Stimulated activated CD4-positive, alpha-beta T cell treated with anti-CD3 and anti-CD28 coated beads, Interleukin-15, amount 100 ng/mL, for 24 hours (primary cell): ENCODE results near the gene NDC1.
A peak's percentile ranks its signal among the peaks of the same experiment; 100 is the strongest.
"Not testable (repeated sequence)": the region's sequence is repeated elsewhere in the genome, so short reads cannot be mapped to it uniquely, and the experiment has no call there.

Source experiments
- DNase-seq: peaks from one replicate; pipeline ENCODE4 v3.0.0-alpha.2; 2020

Gene NDC1

DNA sequence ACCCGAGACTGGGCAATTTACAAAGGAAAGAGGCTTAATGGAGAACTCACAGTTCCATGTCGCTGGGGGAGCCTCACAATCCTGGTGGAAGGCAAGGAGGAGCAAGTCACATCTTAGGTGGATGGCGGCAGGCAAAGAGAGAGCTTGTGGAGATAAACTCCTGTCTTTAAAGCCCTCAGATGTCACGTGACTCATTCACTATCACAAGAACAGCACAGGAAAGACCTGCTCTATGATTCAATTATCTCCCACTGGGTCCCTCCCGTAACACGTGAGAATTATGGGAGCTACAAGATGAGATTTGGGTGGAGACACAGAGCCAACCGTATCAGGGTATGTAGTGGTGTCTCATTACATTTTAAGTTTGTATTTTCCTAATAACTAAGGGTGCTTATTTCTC is 77.6 kb downstream of the NDC1 start:
- DNase-seq = not testable (repeated sequence)

DNA sequence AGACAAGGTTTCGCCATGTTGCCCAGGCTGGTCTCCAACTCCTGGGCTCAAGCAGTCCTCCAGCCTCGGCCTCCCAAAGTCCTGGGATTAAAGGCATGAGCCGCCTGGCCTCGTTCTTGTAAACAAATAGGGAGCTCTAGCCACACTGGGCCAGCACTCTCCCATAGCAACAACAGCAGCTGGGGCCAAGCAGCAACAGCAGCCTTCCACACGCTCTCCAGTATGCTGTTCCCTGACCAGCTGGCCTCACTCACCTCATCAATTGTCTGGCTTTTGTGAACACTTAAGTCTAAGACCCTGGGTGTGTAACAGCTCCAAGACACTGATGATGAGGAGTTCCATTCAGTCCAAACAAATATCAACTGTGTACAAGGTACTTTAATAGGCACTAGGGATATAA is 82.2 kb downstream of the NDC1 start:
- no peak for DNase-seq

DNA sequence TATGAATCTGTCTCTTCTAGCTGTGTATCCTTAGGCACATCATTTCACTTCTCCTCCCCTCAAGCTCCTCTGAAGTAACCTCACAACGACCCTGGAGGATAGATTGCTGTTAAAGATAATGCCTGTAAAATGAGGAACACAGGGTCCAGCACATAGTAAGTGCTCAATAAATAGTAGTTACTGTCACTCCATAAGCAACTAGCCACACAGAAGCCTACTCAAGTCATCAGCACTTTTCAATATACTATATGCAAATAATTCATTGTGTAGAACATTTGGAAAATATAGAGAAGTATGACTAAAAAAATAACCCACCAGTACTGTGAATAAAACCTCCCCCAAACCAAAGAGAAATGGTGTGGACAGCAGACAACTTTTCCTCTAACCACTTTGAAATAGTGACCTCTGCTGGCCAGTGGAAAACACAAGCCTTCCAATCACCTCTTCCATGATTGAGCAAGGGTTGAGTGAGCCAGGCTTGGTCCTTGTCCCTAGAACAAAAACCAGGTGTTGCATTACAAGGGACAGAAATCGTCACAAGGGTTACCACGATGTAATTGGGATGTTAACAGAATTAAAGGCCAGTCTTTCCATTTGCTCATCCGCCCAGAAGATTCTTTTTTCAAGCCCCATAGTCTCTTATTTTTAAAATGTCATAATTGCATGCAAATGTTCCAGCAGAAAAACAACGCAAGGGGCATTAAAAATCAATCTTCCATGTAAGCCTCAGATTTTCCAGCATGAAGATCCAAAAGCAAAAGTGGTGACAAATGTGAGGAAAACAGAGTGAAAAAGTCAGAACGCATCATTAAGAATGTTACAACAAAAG is 83.4 kb downstream of the NDC1 start:
- DNase-seq = peak; percentile 34

DNA sequence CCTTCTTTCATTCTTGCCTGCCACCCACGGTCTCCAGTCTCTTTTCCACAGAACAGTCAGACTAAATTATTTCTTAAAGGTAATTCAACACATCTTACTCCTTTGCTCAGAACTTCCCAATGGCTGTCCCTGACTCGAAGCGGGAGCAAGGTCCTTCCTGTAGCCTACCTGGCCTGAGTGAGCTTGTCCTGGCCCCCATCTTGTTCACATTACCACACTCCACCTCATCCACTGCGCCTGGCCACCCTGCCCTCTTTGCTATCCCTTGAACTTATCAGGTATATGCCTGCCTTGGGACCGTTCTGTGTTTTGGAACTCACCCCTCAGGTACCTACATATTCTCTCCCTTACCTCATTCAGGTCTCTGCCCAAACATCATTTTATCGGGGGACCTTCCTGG is 85.8 kb downstream of the NDC1 start:
- no peak for DNase-seq

DNA sequence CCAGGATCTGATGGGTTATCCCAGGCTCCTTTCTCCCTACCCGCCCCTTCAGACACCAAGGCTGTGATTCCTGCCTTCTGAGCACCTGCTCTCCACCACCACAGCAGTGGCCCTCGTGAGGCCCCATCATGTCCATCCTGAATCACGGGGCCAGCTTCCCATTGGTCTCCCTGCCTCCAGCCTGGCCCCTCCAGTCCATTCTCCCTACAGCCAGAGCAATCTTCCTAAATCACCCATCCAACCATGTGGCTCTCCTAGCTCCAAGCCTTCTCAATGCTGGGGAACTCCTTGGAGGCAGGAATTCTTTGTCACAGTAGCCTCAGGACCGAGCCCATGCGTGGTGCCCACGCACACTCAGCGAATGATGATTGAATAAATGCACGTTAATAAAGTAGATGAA is 90.3 kb downstream of the NDC1 start:
- no peak for DNase-seq

DNA sequence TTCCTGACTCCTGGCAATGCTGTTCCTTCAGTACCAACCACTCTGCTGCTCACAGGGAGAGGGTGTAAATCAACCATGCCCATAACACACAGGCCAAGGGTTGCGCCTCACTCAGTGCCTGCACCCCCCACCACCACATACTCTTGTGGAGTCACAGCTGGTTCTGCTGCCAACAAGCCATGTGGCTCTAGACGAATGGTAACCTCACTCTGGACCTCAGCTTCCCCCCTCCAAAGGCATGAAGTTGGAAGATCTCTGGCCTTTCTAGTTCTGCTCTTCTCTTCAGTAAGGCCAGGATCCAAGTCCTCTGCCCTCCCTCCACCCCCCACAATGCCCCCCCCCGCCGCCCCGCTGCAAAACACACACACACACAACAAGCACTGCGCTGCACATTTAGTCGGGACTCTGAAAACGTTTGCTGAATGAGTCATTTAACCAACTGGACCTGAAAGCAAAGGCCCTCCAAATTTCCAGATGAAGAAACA is 97.4 kb downstream of the NDC1 start:
- no peak for DNase-seq

DNA sequence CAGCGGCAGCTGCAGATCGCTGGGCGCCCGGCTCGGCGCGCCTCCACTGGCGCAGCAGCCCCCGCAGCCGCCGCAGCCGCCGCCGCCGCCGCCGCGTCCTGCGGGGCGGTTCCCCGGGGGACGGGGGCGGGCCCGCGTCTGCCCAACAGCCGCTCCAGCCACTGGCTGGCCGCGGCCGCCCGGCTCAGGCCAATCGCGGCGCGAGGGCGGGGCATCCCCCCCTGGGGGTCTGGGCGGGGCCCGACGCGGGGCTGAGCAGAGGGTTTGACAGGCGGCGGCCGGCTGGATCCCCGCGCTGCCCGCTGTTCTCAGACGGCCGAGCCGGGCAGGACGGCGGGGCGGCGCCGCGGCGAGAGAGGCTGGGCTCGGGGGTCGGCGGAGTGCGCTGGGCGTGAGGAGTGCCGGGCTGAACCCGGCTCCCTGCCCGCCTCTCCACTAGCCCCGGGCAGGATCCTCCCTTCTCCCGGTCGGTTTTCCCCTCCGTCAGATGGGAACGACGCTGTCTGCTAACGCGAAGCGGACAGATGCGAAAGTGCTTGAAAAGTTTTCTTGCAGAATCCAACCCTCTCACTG is 98.9 kb downstream of the NDC1 start, which contains the start of gene GLIS1:
GLIS1 (minus strand) TSS at position 56 of the 573 bp plus-strand sequence. CDS start 1,100 bp downstream, outside the sequence.
- DNase-seq = peak; percentile 82

DNA sequence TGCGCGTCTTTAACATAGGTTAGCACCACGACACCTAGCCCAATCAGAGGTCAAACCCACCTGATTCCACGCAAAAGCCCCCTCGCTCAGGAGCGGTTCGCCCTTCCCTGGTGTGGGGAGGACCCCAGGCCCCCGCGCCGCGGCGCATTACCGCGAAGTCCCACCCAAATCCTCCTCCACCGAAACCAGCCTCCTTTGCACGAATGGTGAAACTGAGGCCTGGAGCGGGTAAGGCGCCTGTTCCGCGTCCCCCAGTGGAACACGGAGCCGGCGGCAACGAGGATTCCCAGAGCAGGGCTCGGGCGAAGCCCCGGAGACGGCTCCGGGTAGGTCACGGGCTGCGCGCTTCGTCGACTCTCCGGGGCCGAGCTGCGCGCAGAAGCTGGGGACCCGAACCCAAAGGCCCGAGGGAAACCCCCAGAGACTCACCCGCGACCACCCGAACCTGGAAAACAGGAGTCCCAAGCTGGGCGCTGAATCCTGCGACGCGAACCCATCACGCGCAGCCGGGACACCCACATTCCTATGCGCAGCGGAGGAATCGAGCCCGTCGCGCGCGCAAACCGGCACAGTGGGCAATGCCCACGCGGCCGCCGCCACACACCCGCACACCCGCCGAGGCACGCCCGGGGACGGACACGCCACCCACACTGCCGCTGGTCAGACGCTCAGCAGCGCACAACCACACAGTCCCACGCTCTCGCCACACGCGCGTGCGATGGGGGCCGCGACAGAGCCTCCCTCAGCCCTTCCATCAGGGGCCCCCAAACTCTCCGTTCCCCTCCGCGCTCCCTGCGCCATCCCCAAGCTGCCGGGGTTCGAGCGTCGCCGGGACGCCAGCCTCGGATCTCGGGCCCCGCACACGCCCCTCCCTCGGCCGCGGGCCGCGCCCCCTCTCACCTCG is 99.6 kb downstream of the NDC1 start:
- DNase-seq = peak; percentile 6

DNA sequence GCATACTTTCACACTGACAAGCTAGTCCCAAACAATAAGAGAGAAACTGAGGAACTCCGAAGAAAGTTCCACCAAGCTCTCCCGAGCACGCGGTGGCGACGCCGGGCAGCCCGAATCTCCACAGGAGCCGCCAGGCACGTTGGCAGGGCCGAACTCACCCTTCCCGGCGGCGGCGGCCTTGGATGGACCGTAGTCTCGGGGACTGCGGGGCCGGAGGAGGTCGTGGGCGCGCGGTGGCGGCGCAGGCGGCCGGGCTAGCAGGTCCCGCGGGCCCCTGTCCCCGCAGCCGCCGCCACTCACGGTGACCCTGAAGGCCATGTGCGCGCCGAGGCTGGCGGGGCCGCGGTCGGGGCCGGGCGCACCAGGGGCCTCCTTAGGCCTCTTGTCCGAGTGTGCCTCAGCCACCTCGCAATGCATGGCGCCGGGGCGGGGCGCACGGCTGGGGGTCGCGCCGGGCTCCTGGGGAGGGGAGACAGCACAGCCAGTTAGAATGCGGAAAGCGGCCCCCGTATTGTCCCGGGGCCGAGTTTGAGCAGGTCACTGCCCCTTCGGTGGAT is 100.4 kb downstream of the NDC1 start:
- DNase-seq = peak; percentile 6

DNA sequence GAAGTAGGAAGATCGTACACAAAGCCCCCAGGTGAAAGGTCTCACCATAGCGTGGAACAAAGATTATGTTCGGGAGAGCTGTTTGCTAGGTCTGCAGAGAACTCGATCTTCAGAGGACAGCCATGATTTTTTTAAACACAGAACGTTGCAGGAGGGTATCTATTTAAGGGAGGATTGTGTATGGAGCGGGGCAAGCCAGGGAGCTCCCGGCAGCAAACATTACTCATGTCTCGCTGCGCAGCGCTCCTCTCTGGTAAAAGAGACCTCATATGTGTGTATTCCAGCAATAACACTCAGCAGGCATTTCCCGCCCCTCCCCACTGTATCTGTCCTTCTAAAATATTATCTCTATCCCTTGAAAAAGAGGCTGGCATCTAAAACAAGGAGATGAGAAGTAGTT is 101.8 kb downstream of the NDC1 start:
- DNase-seq = no peak

DNA sequence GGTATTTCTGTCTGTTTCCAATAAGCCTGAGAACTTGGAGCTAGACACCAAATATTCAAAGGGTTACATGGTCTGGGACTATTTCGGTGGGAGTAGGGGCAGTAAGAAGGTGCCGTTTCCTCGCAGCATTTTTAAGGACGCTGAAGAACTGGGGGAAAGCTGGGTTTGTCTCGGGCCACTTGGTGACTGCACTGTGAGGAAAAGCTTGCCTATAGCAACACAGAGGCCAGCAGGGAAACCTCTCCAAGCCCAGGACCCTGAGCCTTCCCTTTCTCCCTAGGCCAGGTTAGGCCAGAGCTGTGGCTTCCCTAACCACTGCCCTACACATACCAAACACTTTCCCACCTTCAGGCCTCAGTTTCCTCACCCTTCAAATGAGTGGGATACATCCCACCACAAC is 102.4 kb downstream of the NDC1 start:
- no peak for DNase-seq

DNA sequence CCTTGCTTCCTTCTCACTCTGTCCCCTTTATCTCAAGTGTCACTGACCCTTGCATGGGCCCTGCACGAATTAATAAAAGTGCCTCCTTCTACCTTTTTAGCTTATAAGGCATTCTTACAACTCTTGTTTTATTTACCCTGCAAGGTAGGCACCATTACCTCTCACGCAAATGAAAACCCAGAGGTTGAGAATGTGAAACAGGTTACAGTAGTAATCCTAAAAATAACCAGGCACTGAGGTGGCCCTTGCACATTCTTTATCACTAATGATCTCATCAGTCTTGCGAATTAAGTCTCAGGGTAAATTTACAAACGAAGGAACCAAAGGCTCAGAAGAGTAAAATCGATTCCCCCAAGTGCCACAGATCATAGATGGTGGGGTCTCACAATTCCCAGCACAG is 102.8 kb downstream of the NDC1 start:
- no peak for DNase-seq

DNA sequence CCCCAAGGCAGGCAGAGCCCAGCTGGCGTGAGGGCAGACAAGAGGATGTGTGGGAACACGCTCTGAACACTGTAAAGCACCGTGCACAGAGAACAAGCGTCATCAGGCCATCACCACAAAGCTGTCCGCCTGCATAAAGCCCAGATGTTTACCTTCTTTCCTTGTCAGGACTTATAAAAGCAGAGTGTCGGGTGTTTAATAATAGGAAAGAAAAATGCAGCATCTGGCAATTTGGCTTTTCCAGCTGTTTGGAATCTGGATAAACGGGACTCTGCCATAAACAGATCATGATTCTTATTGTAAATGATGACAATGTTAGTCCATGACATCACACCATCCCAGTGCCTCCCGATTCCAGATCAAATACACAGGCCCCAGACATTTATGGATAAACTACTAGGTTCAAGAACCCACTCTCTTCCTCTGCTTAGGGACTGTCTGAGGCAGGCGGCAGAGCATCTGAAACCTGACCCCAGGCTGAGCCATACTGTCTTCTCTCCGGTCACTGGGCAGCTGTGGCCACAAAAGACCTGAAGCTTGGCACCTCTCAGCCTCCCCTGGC is 103.4 kb downstream of the NDC1 start:
- no peak for DNase-seq

DNA sequence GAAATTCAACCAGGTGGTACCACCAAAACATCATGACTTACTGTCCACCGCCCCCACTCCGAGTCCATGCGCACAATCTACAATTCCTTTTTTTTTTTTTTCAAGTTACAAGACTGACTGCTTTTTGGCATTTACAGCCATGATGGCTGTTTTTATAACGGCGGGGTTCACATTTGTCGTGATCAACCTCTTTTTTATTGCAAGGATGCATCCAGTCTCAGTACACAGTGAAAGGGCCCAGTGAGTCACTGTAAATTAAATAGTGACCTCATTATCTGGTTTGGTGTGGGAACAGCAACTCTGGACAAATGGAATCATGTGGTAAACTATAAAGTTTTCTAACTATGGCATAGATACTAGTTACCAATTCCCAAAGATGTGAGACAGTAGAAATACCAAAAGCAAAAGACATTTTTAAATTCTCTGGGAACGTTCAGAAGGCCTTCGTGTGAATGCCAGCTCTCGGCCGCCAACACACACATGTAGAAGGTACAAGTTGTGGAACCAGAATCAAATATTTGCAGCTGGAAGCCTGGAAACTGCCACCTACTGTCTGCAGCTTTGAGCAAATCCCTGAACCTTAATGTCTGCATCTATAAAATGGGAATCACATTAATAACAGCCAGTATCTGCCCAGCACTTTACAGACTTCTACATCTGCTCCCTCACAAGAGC is 104.0 kb downstream of the NDC1 start:
- no peak for DNase-seq

DNA sequence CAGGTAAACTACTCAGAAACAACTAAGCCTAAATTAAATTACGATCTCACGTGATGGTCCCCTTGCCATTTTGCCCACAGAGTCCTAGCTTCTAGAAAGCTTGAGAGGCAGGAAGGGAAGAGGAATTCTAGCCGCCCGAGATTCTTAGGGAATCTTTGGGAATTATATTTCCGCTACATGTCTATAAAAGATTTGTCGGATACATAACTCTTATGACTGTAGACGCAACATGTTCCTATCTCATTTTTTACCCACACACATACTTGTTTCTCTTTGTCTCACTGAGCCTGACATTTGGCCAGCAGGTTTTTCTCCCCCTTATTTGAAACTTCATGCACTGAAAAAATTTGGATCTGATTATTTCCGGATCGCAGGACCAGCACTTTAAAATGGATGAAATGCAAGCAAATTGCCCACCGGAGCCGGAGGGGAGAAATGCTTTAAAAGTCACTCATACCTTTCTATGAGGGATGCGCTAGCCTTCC is 104.6 kb downstream of the NDC1 start:
- no peak for DNase-seq

DNA sequence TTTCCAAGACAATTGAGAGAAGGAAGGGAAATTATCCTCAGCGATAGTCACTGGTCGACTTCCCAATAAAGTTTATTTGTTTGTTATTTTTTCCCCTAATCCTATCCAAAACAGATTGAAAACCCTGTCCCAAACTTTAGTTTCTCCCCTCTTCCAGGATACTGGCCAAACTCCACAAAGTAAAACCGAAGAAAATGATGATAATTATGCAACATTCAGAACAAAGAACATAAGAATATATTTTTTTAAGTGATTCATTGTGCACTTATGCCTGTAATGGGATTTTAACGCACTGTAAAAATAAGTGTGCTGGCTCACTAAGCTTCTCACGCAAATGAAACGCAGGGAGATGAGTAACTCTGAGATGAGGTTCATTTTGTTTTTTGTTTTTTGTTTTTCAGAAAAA is 105.2 kb downstream of the NDC1 start:
- no peak for DNase-seq

DNA sequence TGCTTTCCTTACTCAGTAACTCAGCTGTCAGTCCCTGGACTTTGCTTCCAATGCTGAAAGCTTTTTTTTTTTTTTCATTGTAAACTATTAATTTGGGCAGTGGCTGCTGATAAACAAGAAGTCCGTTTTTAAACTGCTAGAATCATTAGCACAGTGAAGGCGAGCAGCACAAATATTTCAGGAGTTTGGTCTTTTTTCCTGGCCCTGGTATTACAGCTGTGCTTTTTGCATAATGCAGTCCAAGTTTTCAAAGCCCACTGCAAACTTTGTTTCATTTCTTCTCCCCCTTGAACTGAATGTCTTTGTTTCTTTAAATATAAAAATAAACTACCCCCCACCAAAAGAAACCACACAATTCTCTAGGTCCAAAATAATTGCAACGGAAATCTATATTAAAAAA is 105.7 kb downstream of the NDC1 start:
- DNase-seq = no peak

DNA sequence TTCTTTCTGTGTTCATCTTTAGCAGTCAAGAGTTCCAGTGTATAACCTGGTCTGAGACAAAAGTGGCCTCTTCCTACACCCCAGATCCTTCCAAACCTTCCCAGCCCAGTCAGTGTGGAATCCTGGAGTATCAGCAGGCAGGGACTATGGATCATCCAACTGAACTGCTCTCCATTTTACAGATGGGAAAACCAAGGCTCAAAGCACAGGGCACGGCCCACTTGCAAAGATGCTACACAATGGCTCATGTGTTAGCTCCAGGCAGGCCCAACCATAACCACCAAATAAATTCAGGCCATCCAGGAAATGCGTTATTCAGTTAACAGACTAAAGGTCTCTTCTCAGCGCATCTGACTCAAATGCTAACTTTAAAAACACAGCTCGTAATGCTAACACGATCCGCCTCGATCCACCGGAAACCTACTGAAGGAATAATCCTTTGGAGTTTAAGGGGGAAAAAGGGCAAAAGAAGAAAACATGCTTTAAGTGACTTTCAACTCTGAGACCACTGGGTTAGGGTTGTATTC is 106.3 kb downstream of the NDC1 start:
- no peak for DNase-seq

DNA sequence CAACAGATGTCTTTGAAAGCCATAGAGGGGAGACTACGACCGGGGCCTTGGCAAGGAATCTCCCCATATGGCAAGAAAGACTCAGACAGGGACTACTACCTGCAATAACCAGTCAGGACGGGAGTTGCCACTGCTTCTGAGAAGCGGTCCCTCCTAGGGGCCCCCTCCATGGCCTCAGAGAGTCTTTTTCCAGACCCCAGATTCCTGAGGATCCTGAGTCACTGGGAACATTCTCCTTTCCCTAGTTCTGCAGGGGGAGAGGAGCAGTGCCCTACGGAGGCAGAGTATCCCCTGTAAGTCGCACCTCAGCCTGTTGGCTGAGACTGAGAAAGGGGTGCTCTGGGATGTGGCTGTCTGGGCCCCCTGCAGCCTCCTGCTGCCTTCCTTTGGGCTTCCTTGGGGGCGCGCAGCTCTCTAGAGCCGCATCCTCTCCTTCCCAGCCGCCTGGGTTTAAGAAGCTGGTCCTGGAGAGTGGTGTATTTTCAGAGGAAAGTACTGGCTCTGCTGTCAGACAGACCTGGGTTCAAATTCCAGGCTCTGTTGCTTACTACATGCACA is 107.0 kb downstream of the NDC1 start:
- no peak for DNase-seq

DNA sequence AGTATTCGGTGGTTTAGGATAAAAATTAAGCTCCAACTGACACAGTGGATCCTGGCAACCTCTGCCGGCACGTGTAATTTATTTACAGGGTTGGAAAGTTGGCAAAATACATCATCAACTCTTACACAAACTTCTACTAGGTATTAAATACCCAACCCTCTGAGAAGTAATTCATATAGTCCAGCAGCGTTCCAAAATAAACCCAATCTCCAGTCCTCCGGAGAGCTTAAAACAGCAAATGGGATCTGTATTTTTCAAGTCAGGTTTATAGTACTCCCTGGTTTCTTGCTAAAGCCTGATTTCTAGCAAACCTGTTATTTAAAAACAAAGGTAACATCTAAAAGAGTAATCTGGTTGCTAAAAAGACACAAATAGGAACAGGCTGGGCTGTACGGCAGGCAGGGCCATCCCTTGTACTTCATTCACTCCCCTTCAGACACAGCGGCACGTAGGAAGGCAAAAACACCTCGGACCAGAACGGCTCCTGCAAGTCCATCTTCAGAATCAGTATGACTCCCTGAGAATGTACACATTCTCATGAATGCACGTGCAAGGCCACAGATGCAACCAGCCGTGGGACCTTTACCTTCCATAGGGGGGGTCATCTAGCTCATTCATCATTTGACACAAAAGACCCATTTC is 107.8 kb downstream of the NDC1 start:
- DNase-seq = no peak
